WTC11 (cell line): ENCODE data around the gene SPO11. TPM values are rescaled to one million over a fixed set of nuclear protein-coding genes. Genes with fewer than 3 reads are reported as not detected.

Experiments
- ATAC-seq: fragments of 200-7000 bp; cut with Tn5 transposase; 2 replicates; pipeline ENCODE4 v1.10.0; 2021; ENCODE audit warnings: mild to moderate bottlenecking, moderate library complexity
- CTCF ChIA-PET: fragments of 300-600 bp; sonication (Branson Sonifier 250); formaldehyde crosslinking; loops from one replicate; lab custom pipeline; 2021; ENCODE audit warnings: antibody characterized with exemption; lab: Charles Lee
- POLR2A ChIA-PET: fragments of 350-600 bp; sonication (Branson Sonifier 250); formaldehyde crosslinking; loops from one replicate; lab custom pipeline; 2021; ENCODE audit warnings: antibody characterized with exemption; lab: Charles Lee
- DNase-seq: peaks from one replicate; pipeline ENCODE4 v3.0.0; 2021; ENCODE audit warnings: low spot score
- H3K27ac Mint-ChIP-seq: 2 replicates; pipeline ENCODE4 v1.8.0; 2021; ENCODE audit warnings: mixed read lengths
- H3K27me3 Mint-ChIP-seq: 2 replicates; pipeline ENCODE4 v1.8.0; 2021; ENCODE audit warnings: low read depth, mild to moderate bottlenecking, moderate library complexity, mixed read lengths
- H3K36me3 Mint-ChIP-seq: 2 replicates; pipeline ENCODE4 v1.8.0; 2021; ENCODE audit warnings: mixed read lengths
- H3K4me1 Mint-ChIP-seq: 2 replicates; pipeline ENCODE4 v1.8.0; 2022; ENCODE audit warnings: mixed read lengths
- H3K4me3 Mint-ChIP-seq: 2 replicates; pipeline ENCODE4 v1.8.0; 2021; ENCODE audit warnings: mild to moderate bottlenecking, moderate library complexity, mixed read lengths
- H3K9me3 Mint-ChIP-seq: 2 replicates; pipeline ENCODE4 v1.8.0; 2021; ENCODE audit warnings: mixed read lengths
- ATF1 ChIP-seq: sonication (generic); formaldehyde crosslinking; IDR thresholded peaks from 2 replicates; pipeline ENCODE4 v1.8.1; 2023; ENCODE audit warnings: mild to moderate bottlenecking, moderate library complexity, missing genetic modification reagents
- CBFB ChIP-seq: sonication (generic); formaldehyde crosslinking; IDR thresholded peaks from 2 replicates; pipeline ENCODE4 v1.8.1; 2022; ENCODE audit warnings: mild to moderate bottlenecking, low read depth, missing genetic modification reagents
- CREB1 ChIP-seq: sonication (generic); formaldehyde crosslinking; IDR thresholded peaks from 2 replicates; pipeline ENCODE4 v1.8.0; 2023; ENCODE audit warnings: mild to moderate bottlenecking, missing genetic modification reagents
- EMX1 ChIP-seq: fragments of 250-450 bp; sonication (Bioruptor Pico); IDR thresholded peaks from 2 replicates; pipeline ENCODE4 v1.8.0; 2021; ENCODE audit warnings: mild to moderate bottlenecking
- HMGA2 ChIP-seq: fragments of 250-450 bp; sonication (Bioruptor Pico); IDR thresholded peaks from 2 replicates; pipeline ENCODE4 v1.4.0; 2021; ENCODE audit warnings: mild to moderate bottlenecking, moderate library complexity
- IRF2 ChIP-seq: sonication (generic); formaldehyde crosslinking; IDR thresholded peaks from 2 replicates; pipeline ENCODE4 v1.8.0; 2022; ENCODE audit warnings: low read depth, missing genetic modification reagents, borderline replicate concordance
- JAZF1 ChIP-seq: fragments of 250-450 bp; sonication (Bioruptor Pico); IDR thresholded peaks from 2 replicates; pipeline ENCODE4 v1.9.0; 2021; ENCODE audit warnings: moderate library complexity, mild to moderate bottlenecking, inconsistent platforms
- NFATC4 ChIP-seq: fragments of 250-450 bp; sonication (Bioruptor Pico); IDR thresholded peaks from 2 replicates; pipeline ENCODE4 v1.9.0; 2021; ENCODE audit warnings: mild to moderate bottlenecking
- NFE2L1 ChIP-seq: sonication (generic); formaldehyde crosslinking; IDR thresholded peaks from 2 replicates; pipeline ENCODE4 v1.8.1; 2023; ENCODE audit warnings: missing genetic modification reagents
- NFYB ChIP-seq: sonication (generic); formaldehyde crosslinking; conservative IDR thresholded peaks from 2 replicates; pipeline ENCODE4 v1.8.0; 2022; ENCODE audit warnings: low read depth, missing genetic modification reagents
- OVOL2 ChIP-seq: fragments of 250-450 bp; sonication (Bioruptor Pico); IDR thresholded peaks from 2 replicates; pipeline ENCODE4 v1.9.0; 2021; ENCODE audit warnings: mild to moderate bottlenecking, borderline replicate concordance
- SP1 ChIP-seq: sonication (generic); formaldehyde crosslinking; conservative IDR thresholded peaks from 2 replicates; pipeline ENCODE4 v1.8.1; 2022; ENCODE audit warnings: missing genetic modification reagents
- ZBTB21 ChIP-seq: sonication (generic); formaldehyde crosslinking; IDR thresholded peaks from 2 replicates; pipeline ENCODE4 v1.8.1; 2023; ENCODE audit warnings: mild to moderate bottlenecking, missing genetic modification reagents, borderline replicate concordance
- ZNF121 ChIP-seq: sonication (generic); formaldehyde crosslinking; IDR thresholded peaks from 2 replicates; pipeline ENCODE4 v1.8.0; 2023; ENCODE audit warnings: missing genetic modification reagents
- ZNF138 ChIP-seq: sonication (generic); formaldehyde crosslinking; conservative IDR thresholded peaks from 2 replicates; pipeline ENCODE4 v1.8.1; 2022; ENCODE audit warnings: mild to moderate bottlenecking, moderate library complexity, missing genetic modification reagents
- ZNF263 ChIP-seq: sonication (generic); formaldehyde crosslinking; IDR thresholded peaks from 2 replicates; pipeline ENCODE4 v1.8.1; 2022; ENCODE audit warnings: low read depth, mild to moderate bottlenecking, moderate library complexity, missing genetic modification reagents
- ZNF317 ChIP-seq: sonication (generic); formaldehyde crosslinking; IDR thresholded peaks from 2 replicates; pipeline ENCODE4 v1.8.1; 2023; ENCODE audit warnings: low read depth, mild to moderate bottlenecking, moderate library complexity, missing genetic modification reagents, borderline replicate concordance
- ZNF671 ChIP-seq: fragments of 250-450 bp; sonication (Bioruptor Pico); IDR thresholded peaks from 2 replicates; pipeline ENCODE4 v1.8.0; 2021; ENCODE audit warnings: mild to moderate bottlenecking
- total RNA-seq: library from RNA; stranded (reverse); gene quantifications from 3 replicates; pipeline ENCODE4 v1.2.3, GENCODE V29; 2021
- TF ChIP-seq, protein P1 (sequence below): sonication (generic); formaldehyde crosslinking; IDR thresholded peaks from 2 replicates; pipeline ENCODE4 v1.8.1; 2023; ENCODE audit warnings: mild to moderate bottlenecking, missing genetic modification reagents, borderline replicate concordance
- TF ChIP-seq, protein P2 (sequence below): sonication (generic); formaldehyde crosslinking; IDR thresholded peaks from 2 replicates; pipeline ENCODE4 v1.8.0; 2022; ENCODE audit warnings: missing genetic modification reagents
- TF ChIP-seq, protein P3 (sequence below): fragments of 250-450 bp; sonication (Bioruptor Pico); IDR thresholded peaks from 2 replicates; pipeline ENCODE4 v1.9.0; 2021; ENCODE audit warnings: moderate library complexity, mild to moderate bottlenecking, inconsistent platforms, borderline replicate concordance
- TF ChIP-seq, protein P4 (sequence below): sonication (generic); formaldehyde crosslinking; IDR thresholded peaks from 2 replicates; pipeline ENCODE4 v1.8.0; 2023; ENCODE audit warnings: mild to moderate bottlenecking, missing genetic modification reagents
- TF ChIP-seq, protein P5 (sequence below): sonication (generic); formaldehyde crosslinking; IDR thresholded peaks from 2 replicates; pipeline ENCODE4 v1.8.1; 2023; ENCODE audit warnings: mild to moderate bottlenecking, missing genetic modification reagents

The SPO11 gene
- total RNA-seq, 1 experiment from 2014 or later, result not detected

DNA sequence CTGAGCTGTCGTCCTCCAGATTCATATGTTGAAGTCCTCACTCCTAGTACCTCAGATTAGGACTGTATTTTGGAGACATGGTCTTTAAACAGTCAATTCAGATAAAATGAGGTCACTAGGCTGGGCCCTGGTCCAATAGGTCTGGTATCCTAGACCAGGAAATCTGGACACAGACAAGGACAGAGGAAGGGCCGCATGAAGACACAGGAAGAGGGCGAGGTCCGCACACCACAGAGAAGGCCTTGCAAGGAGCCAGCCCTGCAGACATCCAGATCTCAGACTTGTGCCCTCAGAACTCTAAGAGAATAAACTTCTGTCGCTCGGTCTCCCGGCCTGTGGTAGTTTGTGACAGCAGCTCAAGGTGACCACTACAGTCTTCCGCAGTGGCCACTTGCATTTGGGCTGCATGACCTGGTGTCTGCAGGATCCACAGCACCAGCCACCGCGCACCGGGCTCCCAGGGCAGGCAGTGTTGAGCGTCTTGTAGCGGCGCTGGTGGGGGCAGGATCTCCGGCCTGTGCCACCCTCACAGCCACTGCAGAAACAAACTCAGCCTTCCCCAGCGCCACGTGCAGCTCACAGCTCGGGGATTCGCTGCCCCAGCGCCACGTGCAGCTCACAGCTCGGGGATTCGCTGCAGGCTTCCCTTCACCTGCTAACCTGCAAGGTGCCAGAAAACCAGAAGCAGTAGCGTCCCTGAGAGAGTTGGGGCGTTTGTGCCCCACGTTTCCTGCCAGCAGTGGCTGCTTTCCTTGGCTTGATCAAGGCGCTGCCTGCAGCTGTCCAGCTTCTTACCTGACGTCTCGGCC, 55.6 kb downstream of the SPO11 start:
- no peak for TF ChIP-seq NFYB (CRISPR knock-in tag)
- TF ChIP-seq ZNF263 (CRISPR knock-in tag), result no peak
- TF ChIP-seq EMX1 (CRISPR knock-in tag), result no peak
- TF ChIP-seq, protein P1, sequence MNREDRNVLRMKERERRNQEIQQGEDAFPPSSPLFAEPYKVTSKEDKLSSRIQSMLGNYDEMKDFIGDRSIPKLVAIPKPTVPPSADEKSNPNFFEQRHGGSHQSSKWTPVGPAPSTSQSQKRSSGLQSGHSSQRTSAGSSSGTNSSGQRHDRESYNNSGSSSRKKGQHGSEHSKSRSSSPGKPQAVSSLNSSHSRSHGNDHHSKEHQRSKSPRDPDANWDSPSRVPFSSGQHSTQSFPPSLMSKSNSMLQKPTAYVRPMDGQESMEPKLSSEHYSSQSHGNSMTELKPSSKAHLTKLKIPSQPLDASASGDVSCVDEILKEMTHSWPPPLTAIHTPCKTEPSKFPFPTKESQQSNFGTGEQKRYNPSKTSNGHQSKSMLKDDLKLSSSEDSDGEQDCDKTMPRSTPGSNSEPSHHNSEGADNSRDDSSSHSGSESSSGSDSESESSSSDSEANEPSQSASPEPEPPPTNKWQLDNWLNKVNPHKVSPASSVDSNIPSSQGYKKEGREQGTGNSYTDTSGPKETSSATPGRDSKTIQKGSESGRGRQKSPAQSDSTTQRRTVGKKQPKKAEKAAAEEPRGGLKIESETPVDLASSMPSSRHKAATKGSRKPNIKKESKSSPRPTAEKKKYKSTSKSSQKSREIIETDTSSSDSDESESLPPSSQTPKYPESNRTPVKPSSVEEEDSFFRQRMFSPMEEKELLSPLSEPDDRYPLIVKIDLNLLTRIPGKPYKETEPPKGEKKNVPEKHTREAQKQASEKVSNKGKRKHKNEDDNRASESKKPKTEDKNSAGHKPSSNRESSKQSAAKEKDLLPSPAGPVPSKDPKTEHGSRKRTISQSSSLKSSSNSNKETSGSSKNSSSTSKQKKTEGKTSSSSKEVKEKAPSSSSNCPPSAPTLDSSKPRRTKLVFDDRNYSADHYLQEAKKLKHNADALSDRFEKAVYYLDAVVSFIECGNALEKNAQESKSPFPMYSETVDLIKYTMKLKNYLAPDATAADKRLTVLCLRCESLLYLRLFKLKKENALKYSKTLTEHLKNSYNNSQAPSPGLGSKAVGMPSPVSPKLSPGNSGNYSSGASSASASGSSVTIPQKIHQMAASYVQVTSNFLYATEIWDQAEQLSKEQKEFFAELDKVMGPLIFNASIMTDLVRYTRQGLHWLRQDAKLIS (CRISPR knock-in tag), result no peak
- TF ChIP-seq, protein P2, sequence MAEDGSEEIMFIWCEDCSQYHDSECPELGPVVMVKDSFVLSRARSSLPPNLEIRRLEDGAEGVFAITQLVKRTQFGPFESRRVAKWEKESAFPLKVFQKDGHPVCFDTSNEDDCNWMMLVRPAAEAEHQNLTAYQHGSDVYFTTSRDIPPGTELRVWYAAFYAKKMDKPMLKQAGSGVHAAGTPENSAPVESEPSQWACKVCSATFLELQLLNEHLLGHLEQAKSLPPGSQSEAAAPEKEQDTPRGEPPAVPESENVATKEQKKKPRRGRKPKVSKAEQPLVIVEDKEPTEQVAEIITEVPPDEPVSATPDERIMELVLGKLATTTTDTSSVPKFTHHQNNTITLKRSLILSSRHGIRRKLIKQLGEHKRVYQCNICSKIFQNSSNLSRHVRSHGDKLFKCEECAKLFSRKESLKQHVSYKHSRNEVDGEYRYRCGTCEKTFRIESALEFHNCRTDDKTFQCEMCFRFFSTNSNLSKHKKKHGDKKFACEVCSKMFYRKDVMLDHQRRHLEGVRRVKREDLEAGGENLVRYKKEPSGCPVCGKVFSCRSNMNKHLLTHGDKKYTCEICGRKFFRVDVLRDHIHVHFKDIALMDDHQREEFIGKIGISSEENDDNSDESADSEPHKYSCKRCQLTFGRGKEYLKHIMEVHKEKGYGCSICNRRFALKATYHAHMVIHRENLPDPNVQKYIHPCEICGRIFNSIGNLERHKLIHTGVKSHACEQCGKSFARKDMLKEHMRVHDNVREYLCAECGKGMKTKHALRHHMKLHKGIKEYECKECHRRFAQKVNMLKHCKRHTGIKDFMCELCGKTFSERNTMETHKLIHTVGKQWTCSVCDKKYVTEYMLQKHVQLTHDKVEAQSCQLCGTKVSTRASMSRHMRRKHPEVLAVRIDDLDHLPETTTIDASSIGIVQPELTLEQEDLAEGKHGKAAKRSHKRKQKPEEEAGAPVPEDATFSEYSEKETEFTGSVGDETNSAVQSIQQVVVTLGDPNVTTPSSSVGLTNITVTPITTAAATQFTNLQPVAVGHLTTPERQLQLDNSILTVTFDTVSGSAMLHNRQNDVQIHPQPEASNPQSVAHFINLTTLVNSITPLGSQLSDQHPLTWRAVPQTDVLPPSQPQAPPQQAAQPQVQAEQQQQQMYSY (CRISPR knock-in tag), result no peak
- TF ChIP-seq HMGA2, result no peak
- TF ChIP-seq CREB1 (CRISPR knock-in tag), result no peak
- TF ChIP-seq ZNF138 (CRISPR knock-in tag), result no peak
- TF ChIP-seq SP1, result no peak
- TF ChIP-seq NFATC4 (CRISPR knock-in tag), result no peak
- TF ChIP-seq CBFB (CRISPR knock-in tag), result no peak
- no peak for TF ChIP-seq ZBTB21 (CRISPR knock-in tag)
- no peak for TF ChIP-seq ZNF671 (CRISPR knock-in tag)
- TF ChIP-seq ATF1, result no peak
- TF ChIP-seq, protein P3, sequence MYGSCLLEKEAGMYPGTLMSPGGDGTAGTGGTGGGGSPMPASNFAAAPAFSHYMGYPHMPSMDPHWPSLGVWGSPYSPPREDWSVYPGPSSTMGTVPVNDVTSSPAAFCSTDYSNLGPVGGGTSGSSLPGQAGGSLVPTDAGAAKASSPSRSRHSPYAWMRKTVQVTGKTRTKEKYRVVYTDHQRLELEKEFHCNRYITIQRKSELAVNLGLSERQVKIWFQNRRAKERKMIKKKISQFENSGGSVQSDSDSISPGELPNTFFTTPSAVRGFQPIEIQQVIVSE (CRISPR knock-in tag), result no peak
- no peak for TF ChIP-seq OVOL2 (CRISPR knock-in tag)
- no peak for TF ChIP-seq NFE2L1 (CRISPR knock-in tag)
- no peak for TF ChIP-seq IRF2 (CRISPR knock-in tag)
- DNase-seq (no peak), ATAC-seq (no peak)
- Mint-ChIP-seq H3K9me3 (no peaks in the 10 kb centered on the region), H3K27me3 (no peaks in the 10 kb centered on the region), H3K4me3 (no peak overlapping the region), H3K27ac (no peak overlapping the region), H3K36me3 (peaks cover 6% of the 10 kb centered on the region; the same call in 1 of the 2 replicates), H3K4me1 (peaks cover 10% of the 10 kb centered on the region)
- CTCF ChIA-PET, result interaction anchor here (1.0 to 1.6 kb wide), 2 partner anchors 14 to 53 kb away, joined by 5 to 6 read pairs; no protein-coding TSS in a partner anchor
- POLR2A ChIA-PET, result no interaction called here

DNA sequence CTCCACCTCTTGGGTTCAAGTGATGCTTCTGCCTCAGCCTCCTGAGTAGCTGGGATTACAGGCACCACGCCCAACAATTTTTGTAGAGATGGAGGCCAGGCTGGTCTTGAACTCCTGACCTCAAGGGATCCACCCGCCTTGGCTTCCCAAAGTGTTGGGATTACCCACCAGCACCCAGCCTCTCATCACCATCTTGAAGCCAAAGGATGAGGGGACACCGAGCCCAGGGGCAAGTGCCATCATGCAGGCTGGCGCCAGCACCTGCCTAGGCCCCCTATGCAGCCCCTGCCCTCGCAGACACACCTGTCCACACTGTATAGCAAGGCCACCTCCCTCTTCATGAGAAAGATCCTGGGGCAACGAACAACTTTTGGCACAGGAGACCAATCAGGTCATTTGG, 56.3 kb downstream of the SPO11 start:
- Mint-ChIP-seq H3K4me1 (peaks cover 15% of the 10 kb centered on the region), H3K9me3 (no peaks in the 10 kb centered on the region), H3K27ac (no peak overlapping the region), H3K27me3 (no peaks in the 10 kb centered on the region), H3K4me3 (no peak overlapping the region), H3K36me3 (peaks cover 6% of the 10 kb centered on the region; the same call in 1 of the 2 replicates)
- ChIA-PET CTCF (no interaction called here), POLR2A (no interaction called here)
- ATAC-seq (no peak), DNase-seq (no peak)
- no peak for TF ChIP-seq JAZF1 (CRISPR knock-in tag)
- TF ChIP-seq, protein P4, sequence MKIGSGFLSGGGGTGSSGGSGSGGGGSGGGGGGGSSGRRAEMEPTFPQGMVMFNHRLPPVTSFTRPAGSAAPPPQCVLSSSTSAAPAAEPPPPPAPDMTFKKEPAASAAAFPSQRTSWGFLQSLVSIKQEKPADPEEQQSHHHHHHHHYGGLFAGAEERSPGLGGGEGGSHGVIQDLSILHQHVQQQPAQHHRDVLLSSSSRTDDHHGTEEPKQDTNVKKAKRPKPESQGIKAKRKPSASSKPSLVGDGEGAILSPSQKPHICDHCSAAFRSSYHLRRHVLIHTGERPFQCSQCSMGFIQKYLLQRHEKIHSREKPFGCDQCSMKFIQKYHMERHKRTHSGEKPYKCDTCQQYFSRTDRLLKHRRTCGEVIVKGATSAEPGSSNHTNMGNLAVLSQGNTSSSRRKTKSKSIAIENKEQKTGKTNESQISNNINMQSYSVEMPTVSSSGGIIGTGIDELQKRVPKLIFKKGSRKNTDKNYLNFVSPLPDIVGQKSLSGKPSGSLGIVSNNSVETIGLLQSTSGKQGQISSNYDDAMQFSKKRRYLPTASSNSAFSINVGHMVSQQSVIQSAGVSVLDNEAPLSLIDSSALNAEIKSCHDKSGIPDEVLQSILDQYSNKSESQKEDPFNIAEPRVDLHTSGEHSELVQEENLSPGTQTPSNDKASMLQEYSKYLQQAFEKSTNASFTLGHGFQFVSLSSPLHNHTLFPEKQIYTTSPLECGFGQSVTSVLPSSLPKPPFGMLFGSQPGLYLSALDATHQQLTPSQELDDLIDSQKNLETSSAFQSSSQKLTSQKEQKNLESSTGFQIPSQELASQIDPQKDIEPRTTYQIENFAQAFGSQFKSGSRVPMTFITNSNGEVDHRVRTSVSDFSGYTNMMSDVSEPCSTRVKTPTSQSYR (CRISPR knock-in tag), result no peak
- TF ChIP-seq, protein P5, sequence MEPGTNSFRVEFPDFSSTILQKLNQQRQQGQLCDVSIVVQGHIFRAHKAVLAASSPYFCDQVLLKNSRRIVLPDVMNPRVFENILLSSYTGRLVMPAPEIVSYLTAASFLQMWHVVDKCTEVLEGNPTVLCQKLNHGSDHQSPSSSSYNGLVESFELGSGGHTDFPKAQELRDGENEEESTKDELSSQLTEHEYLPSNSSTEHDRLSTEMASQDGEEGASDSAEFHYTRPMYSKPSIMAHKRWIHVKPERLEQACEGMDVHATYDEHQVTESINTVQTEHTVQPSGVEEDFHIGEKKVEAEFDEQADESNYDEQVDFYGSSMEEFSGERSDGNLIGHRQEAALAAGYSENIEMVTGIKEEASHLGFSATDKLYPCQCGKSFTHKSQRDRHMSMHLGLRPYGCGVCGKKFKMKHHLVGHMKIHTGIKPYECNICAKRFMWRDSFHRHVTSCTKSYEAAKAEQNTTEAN (CRISPR knock-in tag), result no peak
- TF ChIP-seq ZNF121 (CRISPR knock-in tag), result no peak
- no peak for TF ChIP-seq ZNF317
